ENCODE data around the gene SUSD6.
A peak's percentile ranks its signal among the peaks of the same experiment; 100 is the strongest.
"Not testable (repeated sequence)": the region's sequence is repeated elsewhere in the genome, so short reads cannot be mapped to it uniquely, and the experiment has no call there.

Gene SUSD6

DNA sequence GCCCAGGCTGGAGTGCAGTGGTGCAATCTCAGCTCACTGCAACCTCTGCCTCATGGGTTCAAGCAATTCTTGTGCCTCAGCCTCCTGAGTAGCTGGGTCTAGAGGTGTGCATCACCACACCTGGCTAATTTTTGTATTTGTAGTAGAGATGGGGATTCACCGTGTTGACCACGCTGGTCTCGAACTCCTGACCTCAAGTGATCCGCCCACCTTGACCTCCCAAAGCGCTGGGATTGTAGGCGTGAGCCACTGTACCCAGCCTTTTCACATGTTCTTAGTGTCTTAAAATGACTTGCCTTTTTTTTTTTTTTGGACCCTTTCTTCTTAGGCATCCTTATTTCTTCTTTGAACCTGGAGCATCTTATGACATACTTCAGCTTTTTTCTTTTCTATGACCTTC, 87.8 kb downstream of the SUSD6 start:
- not testable (repeated sequence) for DNase-seq

DNA sequence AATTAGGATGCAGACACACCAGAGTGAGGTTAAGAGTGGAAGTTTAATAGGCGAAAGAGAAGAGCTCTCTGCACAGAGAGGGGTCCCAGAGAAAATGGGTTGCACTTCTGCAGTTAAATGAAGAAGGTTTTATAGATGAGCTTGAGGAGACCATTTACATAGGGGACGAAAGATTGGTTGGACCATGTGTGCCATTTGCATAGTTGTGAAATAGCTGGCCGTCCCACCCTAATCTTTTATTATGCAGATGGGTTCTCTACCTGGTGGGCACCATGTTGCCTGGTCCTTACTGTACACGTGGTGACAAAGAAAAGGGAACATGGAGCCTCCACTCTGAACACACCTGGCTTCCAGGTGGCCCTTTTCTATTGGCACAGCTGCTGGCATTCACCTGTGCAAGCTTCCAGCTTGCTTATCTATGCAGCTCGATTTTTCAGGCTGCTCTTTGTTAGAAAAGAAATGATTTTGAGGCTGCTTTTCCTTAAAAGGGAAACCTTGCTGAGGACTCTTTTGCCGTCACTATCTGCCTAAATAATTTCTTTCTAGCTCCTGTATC, 88.4 kb downstream of the SUSD6 start:
- DNase-seq = no peak

DNA sequence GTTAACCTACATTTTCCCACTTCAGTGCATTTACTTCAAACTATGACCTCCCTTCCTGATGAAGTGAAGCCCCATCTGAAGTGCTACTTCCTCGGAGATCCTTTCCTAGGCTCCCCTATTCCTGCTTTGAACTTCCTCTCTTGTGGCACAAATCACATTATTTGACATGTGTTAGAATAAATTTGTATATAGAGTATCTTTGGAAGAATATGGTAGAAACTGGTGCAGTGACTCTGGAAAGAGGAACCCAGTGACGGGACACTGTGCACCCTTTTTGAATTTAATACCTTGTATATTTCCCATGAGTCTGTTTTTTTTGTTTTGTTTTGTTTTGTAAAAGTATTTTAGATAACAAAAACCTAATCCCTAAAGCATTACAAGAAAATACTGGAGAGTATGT, 89.2 kb downstream of the SUSD6 start:
- no peak for DNase-seq

DNA sequence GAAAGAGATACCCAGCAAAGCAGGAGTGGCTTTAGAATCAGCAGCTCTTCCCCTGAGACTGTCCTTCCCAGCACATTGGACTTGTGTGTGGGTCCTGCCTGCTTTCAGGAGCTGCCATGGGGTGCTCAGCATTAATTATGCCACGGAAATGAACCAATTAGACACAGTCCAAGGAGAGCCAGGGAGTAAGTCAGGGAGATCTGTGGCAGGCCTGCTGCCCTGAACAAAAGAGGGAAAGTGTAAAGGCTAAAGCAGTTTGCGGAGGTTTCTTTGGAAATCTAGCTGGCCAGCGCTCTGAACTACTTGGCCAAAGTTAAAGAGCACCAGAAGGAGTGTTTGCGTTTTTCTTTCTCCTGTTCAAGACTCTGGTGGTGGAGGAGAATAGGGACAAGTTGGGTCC, 89.9 kb downstream of the SUSD6 start:
- no peak for DNase-seq

DNA sequence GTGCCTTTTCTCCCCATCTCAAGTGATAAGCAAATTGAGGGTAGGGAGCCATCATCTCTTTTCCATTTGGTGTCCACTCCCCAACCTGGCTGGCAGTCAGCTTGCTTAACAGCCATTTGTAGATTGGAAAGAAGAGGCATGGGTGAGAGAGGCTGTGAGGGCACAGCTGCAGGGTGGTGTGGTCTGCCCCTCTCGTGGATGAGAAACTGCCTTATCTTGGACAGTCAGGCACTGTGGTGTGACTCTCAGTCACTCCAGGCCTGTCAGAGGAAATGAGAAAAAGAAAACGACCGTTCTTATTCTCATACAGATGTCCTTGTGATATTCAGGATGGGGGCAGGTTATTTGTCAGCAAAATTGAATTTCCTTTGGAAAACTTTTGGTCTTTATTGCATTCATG, 90.5 kb downstream of the SUSD6 start:
- no peak for DNase-seq

DNA sequence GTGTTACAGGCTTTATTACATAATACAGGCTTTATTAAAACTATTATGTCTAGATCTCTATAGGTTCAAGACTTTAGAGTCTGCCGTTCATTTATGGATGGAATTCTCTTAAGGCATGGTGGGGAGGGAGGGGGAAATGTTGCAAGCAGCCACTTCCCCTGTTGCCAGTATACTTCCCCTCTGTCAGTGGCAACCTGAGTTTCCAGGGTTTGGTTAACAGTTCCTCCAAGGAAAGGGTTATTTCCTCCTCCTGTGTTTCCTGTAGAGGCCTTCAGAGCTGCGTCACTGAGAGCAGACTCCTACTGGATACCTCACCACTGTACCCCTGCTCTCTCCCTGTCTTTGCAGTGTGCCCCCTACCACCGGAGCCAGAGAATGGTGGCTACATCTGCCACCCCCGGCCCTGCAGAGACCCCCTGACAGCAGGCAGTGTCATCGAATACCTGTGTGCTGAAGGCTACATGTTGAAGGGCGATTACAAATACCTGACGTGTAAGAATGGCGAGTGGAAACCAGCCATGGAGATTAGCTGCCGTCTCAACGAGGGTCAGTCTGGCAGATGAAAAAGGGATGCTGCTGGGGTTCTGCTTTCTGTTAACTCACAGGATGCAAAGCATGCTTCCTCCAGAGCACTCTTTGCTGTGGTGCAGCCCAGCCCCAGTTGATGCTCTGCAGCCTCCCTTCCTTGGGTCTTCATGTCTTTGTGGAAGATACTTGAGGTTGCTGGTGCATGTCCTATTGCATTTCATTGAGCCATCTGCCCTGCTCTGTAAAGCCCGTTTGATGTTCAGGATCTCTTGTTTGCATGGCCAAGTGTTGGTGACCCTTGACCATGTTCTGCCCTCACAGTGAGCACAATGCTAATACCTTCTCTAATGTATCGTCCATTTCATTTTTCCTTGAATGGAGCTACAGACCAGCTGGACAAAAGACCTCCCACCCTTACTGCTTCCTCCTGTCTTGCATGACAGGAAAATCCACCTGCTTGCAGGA, 91.9 kb downstream of the SUSD6 start:
- DNase-seq = no peak

DNA sequence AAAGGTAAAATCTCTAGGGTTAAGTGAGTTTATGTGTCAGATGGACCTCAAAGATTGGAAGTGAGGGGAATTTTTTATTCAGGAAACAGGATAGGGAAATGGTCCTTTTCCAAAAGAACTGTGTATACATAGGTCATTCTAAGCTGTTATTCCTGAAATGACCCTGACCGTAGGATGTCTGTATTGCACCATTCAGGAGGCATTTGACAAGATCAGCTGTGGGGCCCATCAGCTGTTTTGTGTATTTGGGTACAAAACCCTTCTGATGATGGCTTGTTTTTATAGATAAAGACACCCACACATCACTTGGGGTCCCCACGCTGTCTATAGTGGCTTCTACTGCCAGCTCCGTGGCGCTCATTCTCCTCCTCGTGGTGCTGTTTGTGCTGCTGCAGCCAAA, 92.9 kb downstream of the SUSD6 start:
- DNase-seq = no peak

DNA sequence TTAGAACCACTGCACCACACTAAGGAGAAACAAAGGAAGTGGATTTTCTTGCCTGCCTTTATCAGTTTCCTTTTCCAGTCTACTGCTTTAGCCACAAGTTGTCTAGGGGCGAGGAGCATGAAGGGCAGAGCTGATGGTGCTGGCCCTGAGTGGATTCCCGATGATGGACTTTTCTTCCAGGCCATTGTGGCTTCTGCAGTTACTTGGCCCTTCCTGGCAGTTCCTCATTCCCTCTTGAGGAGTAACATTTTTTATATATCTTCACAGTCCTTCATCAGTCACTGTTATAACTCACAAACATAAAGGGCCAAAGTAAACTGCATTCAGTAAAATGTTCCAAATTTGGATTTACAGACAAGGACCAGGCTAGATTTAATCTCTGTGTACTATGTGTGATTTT, 94.3 kb downstream of the SUSD6 start:
- no peak for DNase-seq

DNA sequence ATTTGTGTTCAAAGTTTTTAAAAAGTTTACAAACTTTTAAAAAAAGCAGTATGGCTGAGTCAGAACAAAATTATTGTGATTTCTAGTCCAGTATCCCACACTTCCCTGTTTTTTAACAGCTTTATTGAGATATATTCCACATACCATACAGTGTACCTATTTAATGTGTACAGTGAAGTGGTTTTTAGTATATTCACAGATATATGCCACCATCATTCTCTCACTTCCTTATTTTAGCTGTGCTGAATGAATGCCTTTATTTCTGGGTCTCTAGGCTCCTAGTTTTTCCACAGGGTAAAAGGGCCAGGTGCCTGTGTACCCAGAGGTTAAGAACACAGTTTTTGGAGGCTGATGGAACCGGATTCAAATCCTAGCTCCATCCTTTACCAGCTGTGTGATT, 96.7 kb downstream of the SUSD6 start:
- DNase-seq = no peak

DNA sequence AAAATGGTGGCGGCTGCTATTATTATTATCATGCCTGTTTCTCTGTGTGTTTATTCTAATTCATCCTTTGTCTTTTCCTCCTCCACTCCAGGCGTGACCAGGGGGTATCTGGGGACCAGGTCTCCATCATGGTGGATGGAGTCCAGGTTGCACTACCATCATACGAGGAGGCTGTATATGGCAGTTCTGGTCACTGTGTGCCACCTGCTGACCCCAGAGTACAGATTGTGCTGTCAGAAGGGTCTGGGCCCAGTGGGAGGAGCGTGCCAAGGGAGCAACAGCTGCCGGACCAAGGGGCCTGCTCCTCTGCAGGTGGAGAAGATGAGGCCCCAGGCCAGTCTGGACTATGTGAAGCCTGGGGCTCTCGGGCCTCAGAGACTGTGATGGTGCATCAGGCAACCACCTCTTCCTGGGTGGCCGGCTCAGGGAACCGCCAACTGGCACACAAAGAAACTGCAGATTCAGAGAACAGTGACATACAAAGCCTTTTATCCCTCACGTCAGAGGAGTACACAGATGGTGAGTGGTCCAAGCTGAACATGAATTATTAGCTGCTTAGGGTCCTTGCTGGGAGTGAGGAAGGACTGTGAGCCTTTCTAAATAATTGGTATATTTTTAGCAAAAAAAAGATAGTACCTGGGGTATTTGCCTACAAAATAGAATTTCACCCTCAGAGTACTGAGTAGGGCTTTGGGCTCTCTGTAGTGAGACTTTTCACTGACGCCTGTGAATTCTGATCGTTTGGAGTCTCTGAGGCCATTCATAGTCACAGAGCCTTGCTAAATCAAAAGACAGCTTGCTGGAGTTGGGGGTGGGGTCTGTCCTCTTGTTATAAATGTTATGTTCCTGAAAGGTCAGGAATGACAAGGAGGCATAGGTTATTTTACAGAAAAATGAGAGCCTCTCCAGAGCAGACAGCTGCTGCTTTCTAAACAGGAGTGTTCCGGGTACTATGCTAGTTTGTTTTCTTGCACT, 97.5 kb downstream of the SUSD6 start:
- DNase-seq = peak; percentile 29

DNA sequence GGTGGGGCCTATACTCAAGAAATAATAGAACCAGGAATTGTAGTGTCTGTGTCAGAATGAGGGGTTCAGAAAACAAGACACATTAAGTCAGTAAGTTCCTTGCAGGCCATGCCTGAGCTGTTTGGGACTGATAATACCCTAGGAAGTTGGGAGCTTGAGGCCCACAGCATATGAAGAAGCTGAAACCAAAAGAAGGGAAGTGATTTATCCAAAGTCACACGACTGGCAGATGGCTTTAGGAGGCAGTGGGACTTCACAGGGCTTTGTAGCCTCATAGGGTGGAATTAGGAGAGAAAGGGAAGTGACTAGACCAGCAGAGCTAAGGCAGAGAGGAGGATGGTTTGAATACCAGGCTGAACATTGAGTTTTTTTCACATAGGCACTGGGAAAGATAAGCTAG, 99.0 kb downstream of the SUSD6 start:
- DNase-seq = no peak

DNA sequence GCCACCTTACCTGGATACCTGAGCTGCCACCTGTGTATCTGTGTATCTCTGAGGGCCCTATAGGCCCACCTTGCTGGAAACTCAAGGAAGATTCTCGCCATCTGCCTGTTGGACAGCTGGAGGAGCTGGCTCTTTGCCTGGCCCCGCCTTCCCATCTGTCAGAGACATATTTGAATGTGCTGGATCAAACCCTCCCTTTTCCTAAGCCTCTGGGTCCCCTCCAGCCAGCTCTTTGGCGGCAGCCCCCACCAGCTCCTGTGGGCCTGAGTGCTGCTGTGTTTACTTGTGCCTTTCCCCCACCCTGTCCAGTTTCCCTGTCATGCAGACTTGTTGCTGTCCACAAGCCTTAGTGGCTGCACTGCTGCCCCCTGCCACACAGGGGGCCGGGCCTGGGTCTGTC, 99.7 kb downstream of the SUSD6 start:
- DNase-seq = no peak

DNA sequence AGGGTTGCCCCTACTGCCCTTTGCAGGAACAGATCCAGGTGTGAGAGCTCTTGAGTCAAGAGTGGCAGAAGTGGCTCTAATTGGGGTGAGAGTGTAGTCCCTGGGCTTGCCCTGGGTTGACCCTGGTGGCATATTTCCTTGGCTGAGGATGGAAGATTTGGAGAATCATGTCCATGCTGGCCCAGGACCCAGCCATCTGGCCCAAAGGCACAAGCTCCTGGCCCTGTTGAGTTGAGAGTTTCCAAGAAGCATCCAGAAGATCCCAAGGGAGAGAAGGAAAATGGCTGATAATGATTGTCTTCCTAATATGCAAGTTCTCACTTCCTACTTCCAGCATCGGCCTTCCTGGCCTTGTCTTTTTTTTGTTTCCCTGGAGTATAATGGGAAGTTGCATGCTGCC, 100.1 kb downstream of the SUSD6 start:
- no peak for DNase-seq

DNA sequence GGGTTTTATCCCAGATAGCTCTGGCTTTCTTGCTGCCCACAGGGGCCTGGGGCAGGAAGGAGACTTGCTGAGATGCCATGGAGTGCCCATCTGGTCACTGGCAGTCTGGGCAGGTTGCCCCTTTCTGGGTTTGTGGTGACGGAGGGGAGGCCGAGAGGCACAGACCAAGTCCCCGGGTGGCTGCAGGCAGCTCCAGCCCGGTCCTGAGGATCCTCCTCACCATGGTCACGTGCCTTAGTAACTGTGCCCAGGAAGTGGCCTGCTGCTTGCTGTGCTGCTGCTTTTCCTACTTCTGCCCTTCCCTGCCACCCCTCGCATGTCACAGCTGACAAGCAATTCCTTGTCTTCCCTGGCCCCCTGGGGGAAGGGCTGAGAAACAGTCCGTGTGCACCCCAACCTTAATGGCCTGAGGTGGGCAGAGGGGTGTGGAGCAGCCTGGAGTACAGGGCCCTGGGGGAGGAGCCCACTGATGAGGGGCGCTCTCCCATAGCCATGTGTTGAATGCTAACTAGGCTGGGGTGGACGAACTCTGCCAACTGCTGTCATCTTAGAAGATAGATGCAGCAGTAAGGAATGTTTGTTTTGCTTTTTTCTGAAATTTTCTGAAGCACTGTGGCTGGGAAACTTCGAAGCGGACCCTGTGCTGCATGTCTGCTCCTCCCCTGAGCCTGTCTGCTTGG, 100.6 kb downstream of the SUSD6 start:
- no peak for DNase-seq

DNA sequence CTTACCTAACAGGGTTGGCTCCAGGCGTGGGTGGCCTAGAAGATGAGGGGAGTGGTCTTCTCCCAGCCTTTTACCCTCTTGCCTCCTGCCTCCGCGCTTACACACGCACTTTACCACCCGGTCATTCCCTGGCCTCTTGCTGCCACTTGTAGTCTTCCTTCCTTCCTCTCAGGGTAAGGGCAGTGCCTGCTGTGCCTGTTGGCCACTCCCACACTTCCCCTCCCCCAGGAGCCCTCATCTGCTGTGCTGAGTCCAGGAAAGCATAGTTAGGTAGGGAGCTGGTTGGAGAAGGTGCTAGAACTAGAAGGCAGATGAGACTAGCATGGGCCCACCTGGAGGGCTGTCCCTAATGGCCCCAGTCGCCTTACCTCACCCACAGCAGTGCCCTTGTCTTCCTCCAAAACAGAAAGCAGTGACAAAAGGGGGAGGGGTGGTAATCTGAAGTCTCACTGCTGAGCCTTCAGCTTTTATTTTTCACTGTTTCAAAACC, 101.2 kb downstream of the SUSD6 start:
- no peak for DNase-seq

DNA sequence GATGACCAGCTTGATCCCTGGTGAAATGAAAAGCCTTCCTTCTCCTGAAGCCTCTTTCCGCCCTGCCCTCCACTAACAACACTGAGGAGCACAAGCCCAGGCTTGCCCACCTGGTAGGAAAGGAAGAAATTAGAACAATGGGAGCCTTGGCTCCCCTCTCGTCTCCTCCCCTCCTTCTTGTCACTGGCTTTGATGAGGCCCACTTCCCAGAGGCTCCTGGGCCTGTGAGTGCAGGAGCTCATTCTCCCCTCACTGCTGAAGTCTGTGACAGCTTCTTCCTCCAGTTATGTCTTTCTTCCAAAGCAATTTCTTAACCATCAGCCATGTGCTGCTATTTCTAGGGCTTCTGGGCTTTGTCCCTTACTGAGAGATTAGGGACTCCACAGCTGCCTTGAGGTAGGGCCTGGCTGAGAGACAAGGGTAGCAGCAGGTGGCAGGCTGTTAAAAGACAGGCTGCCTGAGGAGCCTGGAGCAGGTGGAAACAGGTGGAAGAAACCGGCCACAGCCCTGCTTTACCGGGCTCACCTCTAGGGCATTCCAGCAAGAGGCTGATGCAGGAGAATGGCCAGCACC, 101.9 kb downstream of the SUSD6 start:
- DNase-seq = no peak

DNA sequence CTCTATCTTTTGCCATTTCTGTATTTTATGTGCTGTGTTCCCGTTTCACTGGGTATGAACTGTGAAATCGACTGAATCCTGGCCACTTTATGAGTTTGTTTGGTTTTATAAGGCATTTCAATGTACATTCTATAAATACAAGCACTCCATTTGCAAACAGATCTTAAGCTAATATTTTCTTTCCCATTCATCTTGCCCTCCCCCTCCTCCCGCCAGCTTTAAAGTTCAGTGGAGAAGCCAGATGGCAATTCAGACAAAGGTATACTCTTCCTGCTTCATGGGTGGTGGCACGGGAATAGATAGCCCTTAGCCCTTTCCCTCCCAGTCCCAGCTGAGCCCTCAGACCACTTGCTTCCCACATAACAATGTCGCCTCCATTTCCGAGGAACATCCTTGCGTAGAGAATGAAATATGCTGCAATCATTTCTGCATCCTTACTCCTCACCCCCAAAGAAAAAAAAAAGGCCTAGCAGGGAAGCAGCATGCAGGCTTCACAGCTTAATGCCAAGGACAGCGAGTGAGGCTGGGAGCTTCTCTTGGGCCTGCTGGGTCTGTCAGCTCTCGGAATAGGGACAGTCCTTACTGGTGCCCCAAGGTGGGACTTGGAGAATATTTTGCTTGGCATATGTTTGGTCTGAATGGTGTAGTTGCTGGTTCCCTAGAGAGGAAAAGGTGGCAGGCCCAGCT, 102.7 kb downstream of the SUSD6 start:
- DNase-seq = no peak

DNA sequence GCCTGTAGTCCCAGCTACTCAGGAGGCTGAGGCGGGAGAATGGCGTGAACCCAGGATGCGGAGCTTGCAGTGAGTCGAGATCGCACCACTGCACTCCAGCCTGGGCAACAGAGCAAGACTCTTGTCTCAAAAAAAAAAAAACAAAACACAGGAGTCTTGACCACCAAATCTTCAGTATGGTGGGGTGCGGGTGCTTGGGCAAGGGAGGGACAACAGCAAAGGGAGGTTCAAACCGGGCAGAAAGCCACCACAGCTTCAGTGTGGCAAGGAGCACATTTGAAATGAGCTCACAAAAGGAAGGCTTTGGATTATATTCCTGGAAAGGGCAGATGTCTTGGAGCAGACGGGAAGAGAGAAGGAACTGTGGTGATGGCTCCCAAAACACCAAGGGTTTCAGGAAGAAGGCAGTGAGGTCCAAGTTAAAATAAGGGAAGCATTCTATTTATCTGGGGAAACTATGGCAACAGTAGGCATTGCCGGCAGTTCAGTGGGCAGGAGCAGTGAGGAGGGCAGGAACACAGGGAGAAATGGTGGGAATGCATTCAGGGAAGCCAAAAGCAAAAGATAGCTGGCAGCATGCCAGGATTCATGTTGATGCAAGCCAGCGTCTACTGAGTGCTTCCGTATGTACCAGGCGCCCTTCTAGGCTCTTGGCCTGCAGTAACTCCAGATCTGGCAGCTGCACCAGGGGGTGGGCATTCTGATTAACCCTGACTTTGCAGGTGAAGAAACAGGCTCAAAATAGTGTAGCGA, 104.5 kb downstream of the SUSD6 start:
- DNase-seq = no peak

DNA sequence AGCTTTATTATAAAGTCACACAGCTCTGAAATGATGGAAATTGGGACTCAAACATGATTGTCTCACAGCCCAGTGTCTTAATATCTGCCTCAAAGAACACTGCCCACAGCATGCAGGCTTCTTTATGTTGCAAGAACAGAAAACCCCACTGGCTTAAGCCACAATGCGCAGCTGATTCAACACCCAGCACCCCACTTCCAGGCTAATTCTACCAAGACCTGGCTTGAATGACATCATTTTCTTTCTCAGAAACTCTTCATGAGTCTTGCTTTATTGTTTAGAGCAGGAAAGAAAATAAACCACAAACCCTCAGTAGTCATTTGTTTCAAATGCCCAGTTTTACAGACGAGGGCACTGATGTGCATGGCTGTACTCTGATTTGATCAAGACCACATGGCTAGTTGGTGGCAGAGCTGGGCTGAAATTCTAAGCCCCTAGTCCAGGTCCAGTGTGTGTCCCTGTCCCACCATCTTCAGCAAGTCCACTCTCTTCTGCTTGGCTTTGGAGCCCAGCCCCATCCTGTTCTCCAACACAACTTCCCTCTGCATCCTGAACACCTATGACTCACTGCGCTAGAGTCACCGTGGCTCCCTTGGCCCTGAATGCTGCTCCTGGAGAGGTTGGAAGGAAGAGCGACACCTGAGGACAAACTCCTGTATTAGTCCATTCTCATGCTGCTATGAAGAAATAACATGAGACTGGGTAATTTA, 105.2 kb downstream of the SUSD6 start:
- DNase-seq = peak; percentile 80

DNA sequence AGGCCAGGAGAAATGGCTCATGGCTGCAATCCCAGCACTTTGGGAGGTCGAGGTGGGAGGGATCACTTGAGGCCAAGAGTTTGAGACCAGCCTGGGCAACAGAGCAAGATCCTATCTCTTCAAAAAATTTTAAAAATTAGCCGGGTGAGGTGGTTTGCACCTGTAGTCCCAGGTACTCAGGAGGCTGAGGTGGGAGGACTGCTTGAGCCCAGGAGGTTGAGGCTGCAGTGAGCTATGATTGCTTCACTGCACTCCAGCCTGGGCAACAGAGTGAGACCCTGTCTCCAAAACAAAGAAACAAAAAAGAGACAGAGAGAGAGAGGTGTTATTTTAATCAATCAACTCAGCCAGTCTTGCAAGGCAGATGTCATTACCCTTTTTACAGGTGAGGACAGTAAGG, 107.2 kb downstream of the SUSD6 start:
- DNase-seq = not testable (repeated sequence)
